ENCODE results near the gene PLLP. TPM values are rescaled to one million over a fixed set of nuclear protein-coding genes. Genes with fewer than 3 reads are reported as not detected.

The PLLP gene
- total RNA-seq, 1 donor from 2014 or later, result 3.3 TPM

GRCh38 chr16:57240851-57241250 is 43.6 kb downstream of the PLLP start:
- no peak for DNase-seq (ENCODE audit: low spot score)
- H3K27ac Mint-ChIP-seq (ENCODE audit: unreplicated experiment), result no peak overlapping the region
- no peak overlapping the region for H3K4me3 Mint-ChIP-seq (ENCODE audit: unreplicated experiment)
- TF ChIP-seq CTCF (IDR thresholded peaks at IDR 0.05; ENCODE audit: unreplicated experiment), result no peak
- peaks cover 6% of the 10 kb centered on the region for H3K27me3 Mint-ChIP-seq (ENCODE audit: unreplicated experiment)
- peaks cover 2% of the 10 kb centered on the region for H3K4me1 Mint-ChIP-seq (ENCODE audit: unreplicated experiment)
- no peaks in the 10 kb centered on the region for H3K9me3 Mint-ChIP-seq (ENCODE audit: unreplicated experiment)
- peaks cover 19% of the 10 kb centered on the region for H3K36me3 Mint-ChIP-seq (ENCODE audit: low read depth, unreplicated experiment)

GRCh38 chr16:57239107-57239506 is 45.4 kb downstream of the PLLP start:
- Mint-ChIP-seq H3K9me3 (ENCODE audit: unreplicated experiment) (no peaks in the 10 kb centered on the region), H3K27me3 (ENCODE audit: unreplicated experiment) (peaks cover 4% of the 10 kb centered on the region), H3K36me3 (ENCODE audit: low read depth, unreplicated experiment) (peaks cover 31% of the 10 kb centered on the region), H3K4me3 (ENCODE audit: unreplicated experiment) (no peak overlapping the region), H3K27ac (ENCODE audit: unreplicated experiment) (no peak overlapping the region), H3K4me1 (ENCODE audit: unreplicated experiment) (no peaks in the 10 kb centered on the region)
- no peak for TF ChIP-seq CTCF (IDR thresholded peaks at IDR 0.05; ENCODE audit: unreplicated experiment)
- DNase-seq (ENCODE audit: low spot score), result no peak

- no peak for DNase-seq (ENCODE audit: low spot score)
- no peaks in the 10 kb centered on the region for H3K9me3 Mint-ChIP-seq (ENCODE audit: unreplicated experiment)
- TF ChIP-seq CTCF (IDR thresholded peaks at IDR 0.05; ENCODE audit: unreplicated experiment), result no peak
- H3K27me3 Mint-ChIP-seq (ENCODE audit: unreplicated experiment), result peaks cover 5% of the 10 kb centered on the region
- H3K4me3 Mint-ChIP-seq (ENCODE audit: unreplicated experiment), result no peak overlapping the region
- H3K36me3 Mint-ChIP-seq (ENCODE audit: low read depth, unreplicated experiment), result peaks cover 35% of the 10 kb centered on the region
- no peak overlapping the region for H3K27ac Mint-ChIP-seq (ENCODE audit: unreplicated experiment)
- H3K4me1 Mint-ChIP-seq (ENCODE audit: unreplicated experiment), result no peaks in the 10 kb centered on the region
These were observed 45.8 kb downstream of the PLLP start for GRCh38 chr16:57238682-57239081.

GRCh38 chr16:57236022-57236350 is 48.5 kb downstream of the PLLP start:
- Mint-ChIP-seq H3K4me3 (ENCODE audit: unreplicated experiment) (peak overlapping the region; percentile 3), H3K27ac (ENCODE audit: unreplicated experiment) (no peak overlapping the region), H3K9me3 (ENCODE audit: unreplicated experiment) (no peaks in the 10 kb centered on the region), H3K36me3 (ENCODE audit: low read depth, unreplicated experiment) (peaks cover 44% of the 10 kb centered on the region), H3K4me1 (ENCODE audit: unreplicated experiment) (no peaks in the 10 kb centered on the region), H3K27me3 (ENCODE audit: unreplicated experiment) (peaks cover 6% of the 10 kb centered on the region)
- TF ChIP-seq CTCF (IDR thresholded peaks at IDR 0.05; ENCODE audit: unreplicated experiment), result no peak
- DNase-seq (ENCODE audit: low spot score), result no peak

GRCh38 chr16:57235128-57236021 is 49.1 kb downstream of the PLLP start:
- TF ChIP-seq CTCF (IDR thresholded peaks at IDR 0.05; ENCODE audit: unreplicated experiment), result no peak
- no peak for DNase-seq (ENCODE audit: low spot score)
- H3K36me3 Mint-ChIP-seq (ENCODE audit: low read depth, unreplicated experiment), result peaks cover 45% of the 10 kb centered on the region
- H3K4me3 Mint-ChIP-seq (ENCODE audit: unreplicated experiment), result no peak overlapping the region
- H3K27ac Mint-ChIP-seq (ENCODE audit: unreplicated experiment), result no peak overlapping the region
- no peaks in the 10 kb centered on the region for H3K4me1 Mint-ChIP-seq (ENCODE audit: unreplicated experiment)
- H3K9me3 Mint-ChIP-seq (ENCODE audit: unreplicated experiment), result no peaks in the 10 kb centered on the region
- H3K27me3 Mint-ChIP-seq (ENCODE audit: unreplicated experiment), result peaks cover 4% of the 10 kb centered on the region

All from endothelial cell (in vitro differentiated cells).